Measurements from ENCODE around the gene LMF1.

LMF1 gene

GRCh38 chr16:805474-805873 lies 165.3 kb downstream of the LMF1 start:
- Histone ChIP-seq H3K27me3 (ENCODE audit: insufficient read depth, low read length) (peaks cover 53% of the 10 kb centered on the region), H3K4me3 (ENCODE audit: low read length) (no peak overlapping the region), H3K27ac (ENCODE audit: low read depth, low read length) (no peak overlapping the region), H3K9me3 (ENCODE audit: insufficient read depth, low read depth, low read length) (no peaks in the 10 kb centered on the region), H3K9ac (ENCODE audit: low read depth, low read length) (no peak overlapping the region), H3K36me3 (ENCODE audit: insufficient read depth, low read length) (no peaks in the 10 kb centered on the region), H3K4me1 (ENCODE audit: insufficient read depth, low read length) (no peaks in the 10 kb centered on the region)
- 91% methylated on average over 17 of the region's 17 CpGs for WGBS

- no peak overlapping the region for H3K27ac ChIP-seq (ENCODE audit: low read depth, low read length)
- 73% methylated on average over 33 of the region's 33 CpGs for WGBS
- no peak overlapping the region for H3K4me3 ChIP-seq (ENCODE audit: low read length)
- H3K9ac ChIP-seq (ENCODE audit: low read depth, low read length) = no peak overlapping the region
- H3K4me1 ChIP-seq (ENCODE audit: insufficient read depth, low read length) = no peaks in the 10 kb centered on the region
- H3K9me3 ChIP-seq (ENCODE audit: insufficient read depth, low read depth, low read length) = no peaks in the 10 kb centered on the region
- no peaks in the 10 kb centered on the region for H3K36me3 ChIP-seq (ENCODE audit: insufficient read depth, low read length)
- H3K27me3 ChIP-seq (ENCODE audit: insufficient read depth, low read length) = peaks cover 56% of the 10 kb centered on the region
Observed at GRCh38 chr16:804193-805048, 166.4 kb downstream of the LMF1 start.

- Histone ChIP-seq H3K27ac (ENCODE audit: low read depth, low read length) (no peak overlapping the region), H3K4me3 (ENCODE audit: low read length) (no peak overlapping the region), H3K27me3 (ENCODE audit: insufficient read depth, low read length) (peaks cover 54% of the 10 kb centered on the region), H3K9me3 (ENCODE audit: insufficient read depth, low read depth, low read length) (no peaks in the 10 kb centered on the region), H3K9ac (ENCODE audit: low read depth, low read length) (no peak overlapping the region), H3K4me1 (ENCODE audit: insufficient read depth, low read length) (no peaks in the 10 kb centered on the region), H3K36me3 (ENCODE audit: insufficient read depth, low read length) (no peaks in the 10 kb centered on the region)
- WGBS = 68% methylated on average over 6 of the region's 8 CpGs
Observed at GRCh38 chr16:803754-804080, 167.1 kb downstream of the LMF1 start.

Data from HUES64 (cell line).